Measurements from ENCODE around the gene SLC7A6.

DNA sequence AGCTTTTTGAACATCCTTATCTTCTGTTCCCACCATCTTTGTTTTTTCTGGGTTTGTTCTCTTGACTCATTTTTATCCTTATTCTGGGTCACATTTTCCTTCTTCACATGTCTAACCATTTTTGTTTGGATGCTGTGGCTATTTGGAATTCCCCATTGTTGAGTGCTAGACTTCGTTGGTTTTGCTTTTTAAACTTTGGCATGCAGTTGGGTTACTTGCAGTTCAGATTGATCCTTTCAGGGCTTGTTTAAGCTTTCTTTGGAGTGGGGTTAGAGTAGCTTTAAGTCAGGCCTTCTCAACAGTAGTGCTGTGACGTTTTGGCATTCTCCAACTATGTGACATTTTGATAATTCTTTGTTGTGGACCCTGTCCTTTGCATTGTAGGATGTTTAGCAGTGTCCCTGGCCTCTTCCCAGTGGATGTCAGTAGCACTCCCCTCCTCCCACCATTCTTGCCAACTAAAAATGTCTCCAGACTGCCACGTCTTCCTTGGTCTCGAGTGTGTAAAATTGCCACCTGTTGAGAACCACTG is 67.6 kb downstream of the SLC7A6 start:
- TF ChIP-seq CTCF (IDR thresholded peaks at IDR 0.05): no peak
- no peak for TF ChIP-seq EP300 (IDR thresholded peaks at IDR 0.05)
- TF ChIP-seq POLR2A (IDR thresholded peaks at IDR 0.05): no peak
